HepG2 (cell line): Measurements from ENCODE around the gene C2CD4A. TPM values are rescaled to one million over a fixed set of nuclear protein-coding genes. Genes with fewer than 3 reads are reported as not detected.

ENCODE experiments used
- ATAC-seq: fragments of 200-7000 bp; cut with Tn5 transposase; 3 replicates; pipeline ENCODE4 v1.9.1; 2020; ENCODE audit warnings: mild to moderate bottlenecking, moderate library complexity
- BruUV-seq: library from RNA; stranded (reverse); fragments of 400-500 nt; replicated peaks from 2 replicates; lab custom pipeline; 2021; lab: Mats Ljungman, UMichigan
- CTCF ChIA-PET: fragments of 300-600 bp; formaldehyde crosslinking; extraction: SDS; loops from one replicate; lab custom pipeline; 2021; ENCODE audit warnings: low total read pairs, inconsistent platforms, low intra/inter-chr PET ratio; lab: Yijun Ruan, JAX
- POLR2A ChIA-PET: fragments of 350-600 bp; sonication (Branson Sonifier 250); formaldehyde crosslinking; loops from one replicate; lab custom pipeline; 2020; ENCODE audit warnings: antibody characterized with exemption, inconsistent platforms; lab: Yijun Ruan, JAX
- DNase-seq: peaks from one replicate; pipeline ENCODE4 v3.0.0-alpha.2; 2015; ENCODE audit warnings: low spot score
- FAIRE-seq: peaks from 3 replicates; lab custom pipeline; 2011; peaks lifted over from hg19 to GRCh38; lab: Jason Lieb, UNC
- H2AFZ ChIP-seq: one replicate; pipeline ENCODE4 v1.6.1; 2011; ENCODE audit warnings: low read length, inconsistent platforms
- H3K27ac ChIP-seq: fragments of 300-600 bp; 3 replicates; pipeline ENCODE4 v1.8.0; 2011; ENCODE audit warnings: mixed run types, mild to moderate bottlenecking, mixed read lengths, low read length, inconsistent platforms; ENCODE audit not compliant: insufficient read depth; ENCODE audit errors: extremely low read length
- H3K27me3 ChIP-seq, 2 experiments: fragments of 200-600 bp in 1 of 2; 2 replicates in 1 of 2; 3 replicates in 1 of 2; pipeline versions ENCODE4 v1.6.0 to v1.8.0; 2011; ENCODE audit warnings: low read length in 2 of 2, mild to moderate bottlenecking in 2 of 2, moderate library complexity in 2 of 2, inconsistent platforms in 1 of 2; ENCODE audit not compliant: insufficient read depth in 2 of 2, control insufficient read depth in 1 of 2
- H3K36me3 ChIP-seq, 2 experiments: fragments of 200-600 bp in 1 of 2; replicated peaks in 1 of 2; 2 replicates in 1 of 2; 3 replicates in 1 of 2; pipeline versions ENCODE4 v1.5.1 to v1.8.0; 2011; ENCODE audit warnings: low read length in 2 of 2, inconsistent platforms in 1 of 2; ENCODE audit not compliant: insufficient read depth in 2 of 2, control insufficient read depth in 1 of 2
- H3K4me1 ChIP-seq: 2 replicates; pipeline ENCODE4 v1.5.1; 2012; ENCODE audit warnings: low read length, inconsistent platforms; ENCODE audit not compliant: insufficient read depth
- H3K4me2 ChIP-seq: 2 replicates; pipeline ENCODE4 v1.6.0; 2011; ENCODE audit warnings: low read depth, low read length, inconsistent platforms
- H3K4me3 ChIP-seq, 3 experiments: fragments of 200-600 bp in 1 of 3; sonication (generic), shearing (Covaris generic) in 1 of 3; replicated peaks in 1 of 3; 2 replicates each; pipeline ENCODE4 v1.5.1; 2011 to 2016; ENCODE audit warnings: low read length in 3 of 3, inconsistent platforms in 2 of 3, low read depth in 2 of 3, mild to moderate bottlenecking in 2 of 3, control low read depth in 1 of 3, mixed read lengths in 1 of 3; ENCODE audit not compliant: insufficient read depth in 1 of 3
- H3K79me2 ChIP-seq: one replicate; pipeline ENCODE4 v1.6.1; 2011; ENCODE audit warnings: low read length, inconsistent platforms; ENCODE audit not compliant: insufficient read depth
- H3K9ac ChIP-seq: 2 replicates; pipeline ENCODE4 v1.6.0; 2011; ENCODE audit warnings: mild to moderate bottlenecking, low read depth, low read length, inconsistent platforms; ENCODE audit not compliant: insufficient read depth
- H3K9me3 ChIP-seq: 2 replicates; pipeline ENCODE4 v1.5.1; 2012; ENCODE audit warnings: mild to moderate bottlenecking, low read length
- H4K20me1 ChIP-seq: 2 replicates; pipeline ENCODE4 v1.6.0; 2011; ENCODE audit warnings: inconsistent platforms, mild to moderate bottlenecking, low read length, moderate library complexity; ENCODE audit not compliant: insufficient read depth
- CEBPG ChIP-seq: IDR thresholded peaks from 2 replicates; pipeline ENCODE4 v1.6.1; 2016
- CSRNP2 ChIP-seq: sonication (generic); formaldehyde crosslinking; conservative IDR thresholded peaks from 2 replicates; pipeline ENCODE4 v1.8.0; 2022; ENCODE audit warnings: low read depth, missing genetic modification reagents
- GABPB1 ChIP-seq: IDR thresholded peaks from 2 replicates; pipeline ENCODE4 v1.6.1; 2016; ENCODE audit warnings: mild to moderate bottlenecking, missing genetic modification reagents, moderate library complexity, missing compliant biosample characterization
- TBX3 ChIP-seq: fragments of 450-650 bp; IDR thresholded peaks from 2 replicates; pipeline ENCODE4 v1.6.1; 2017; ENCODE audit warnings: antibody characterized with exemption, mild to moderate bottlenecking, inconsistent platforms, borderline replicate concordance
- ZNF562 ChIP-seq: sonication (generic); formaldehyde crosslinking; IDR thresholded peaks from 2 replicates; pipeline ENCODE4 v1.8.0; 2022; ENCODE audit warnings: missing genetic modification reagents, borderline replicate concordance
- WGBS: methylation state at CpG from one replicate; pipeline ENCODE4 v1.1.6; 2017; ENCODE audit warnings: low lambda C conversion rate; 5-methylcytosine and 5-hydroxymethylcytosine counted together
- in situ Hi-C: cut with HindIII; loops from 2 replicates; pipeline ENCODE4 v1.10.0; 2017; ENCODE audit warnings: low pct_unique_long_range_greater_than_20kb; ENCODE audit not compliant: extremely low pct_ligation_motif_present
- intact Hi-C: fragments of 100-400 bp; cut with micrococcal nuclease; formaldehyde crosslinking; loops from one replicate; pipeline ENCODE4 v1.10.0; 2022; ENCODE audit not compliant: unreplicated experiment
- polyA plus RNA-seq, 8 experiments: library from polyadenylated mRNA; depleted of rRNA in 3 of 8; stranded (reverse) in 7 of 8; unstranded in 1 of 8; fragments of >200 nt; fragmentation: Illumina TruSeq in 4 of 8; extraction: Trizol in 4 of 8; gene quantifications; 2 replicates each; pipeline versions ENCODE4 v1.2.1 to v1.2.3, GENCODE V29; 2011 to 2016; ENCODE audit warnings: low read depth in 4 of 8, missing spikeins in 1 of 8, mixed read lengths in 1 of 8; ENCODE audit not compliant: insufficient read depth in 1 of 8
- total RNA-seq, 5 experiments: library from RNA; depleted of rRNA; stranded (reverse); fragments of >200 nt; fragmentation: Illumina TruSeq; extraction: Trizol; gene quantifications; 2 replicates each; pipeline ENCODE4 v1.2.3, GENCODE V29; 2016; ENCODE audit warnings: low read depth in 1 of 5
- TF ChIP-seq, protein P1 (sequence below), 2 experiments: fragments of 450-650 bp in 1 of 2; sonication (generic) in 1 of 2; formaldehyde crosslinking; IDR thresholded peaks; 2 replicates each; pipeline versions ENCODE4 v1.5.0 to v1.8.0; 2020 to 2022; ENCODE audit warnings: mild to moderate bottlenecking in 1 of 2, missing genetic modification reagents in 1 of 2
- TF ChIP-seq, protein P2 (sequence below): sonication (generic); formaldehyde crosslinking; IDR thresholded peaks from 2 replicates; pipeline ENCODE4 v1.5.0; 2020; ENCODE audit warnings: missing genetic modification reagents

C2CD4A gene
- total and polyA plus RNA-seq, 2 of the 13 experiments (the other 11 are each of a cell fraction or from before 2014, with no cell fraction given): 0.20 TPM; not detected in 1

DNA sequence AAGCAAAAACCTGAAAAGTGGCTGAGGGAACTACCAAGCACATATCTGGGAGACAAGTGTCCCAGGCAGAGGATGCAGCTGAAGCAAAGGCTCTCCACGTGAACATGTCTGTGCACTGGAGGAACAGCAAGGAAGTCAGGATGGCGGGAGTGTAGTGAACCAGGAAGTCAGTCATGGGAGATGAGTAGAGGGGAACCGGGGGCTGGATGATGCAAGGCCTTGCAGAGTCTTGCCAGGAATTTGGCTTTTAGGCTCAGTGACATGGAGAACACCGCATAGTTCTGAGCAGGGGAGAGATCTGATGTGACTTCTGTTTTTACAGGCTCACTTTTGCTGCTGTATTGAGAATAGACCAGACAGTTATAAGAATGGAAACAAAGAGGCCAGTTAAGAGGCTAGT lies 19.0 kb downstream of the C2CD4A start:
- 12% methylated on average over 4 of the region's 4 CpGs for WGBS
- Histone ChIP-seq H3K79me2 (no peaks in the 10 kb centered on the region), H3K9ac (no peak overlapping the region), H3K4me2 (no peak overlapping the region), H3K4me3 (no peak overlapping the region), H2AFZ (no peak overlapping the region), H4K20me1 (no peaks in the 10 kb centered on the region), H3K27ac (no peak overlapping the region), H3K9me3 (no peaks in the 10 kb centered on the region), H3K27me3 (peaks cover 0 to 8% of the 10 kb centered on the region in 2 experiments; a peak in 1 of 5 replicates), H3K4me1 (no peaks in the 10 kb centered on the region), H3K36me3 (no peaks in the 10 kb centered on the region)
- no peak for ATAC-seq
- no peak for FAIRE-seq
- intact Hi-C loops (no loop called here), in situ Hi-C loops (no loop called here)
- no TSS peak for BruUV-seq
- no peak for DNase-seq
- POLR2A ChIA-PET: no interaction called here
- CTCF ChIA-PET: no interaction called here
- TF ChIP-seq TBX3 (no peak), GABPB1 (peak; percentile 23; the same call in 1 of the 2 replicates), CSRNP2 (no peak), ZNF562 (no peak), CEBPG (CRISPR knock-in tag) (0 out of 2 replicates have a peak, but pooled peaks have one; percentile 6)
- TF ChIP-seq, protein P1, sequence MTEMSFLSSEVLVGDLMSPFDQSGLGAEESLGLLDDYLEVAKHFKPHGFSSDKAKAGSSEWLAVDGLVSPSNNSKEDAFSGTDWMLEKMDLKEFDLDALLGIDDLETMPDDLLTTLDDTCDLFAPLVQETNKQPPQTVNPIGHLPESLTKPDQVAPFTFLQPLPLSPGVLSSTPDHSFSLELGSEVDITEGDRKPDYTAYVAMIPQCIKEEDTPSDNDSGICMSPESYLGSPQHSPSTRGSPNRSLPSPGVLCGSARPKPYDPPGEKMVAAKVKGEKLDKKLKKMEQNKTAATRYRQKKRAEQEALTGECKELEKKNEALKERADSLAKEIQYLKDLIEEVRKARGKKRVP (CRISPR knock-in tag; IDR thresholded peaks at IDR 0.05): peak in 1 of 2 experiments; percentile 47; a peak in 1 of 4 replicates
- TF ChIP-seq, protein P2, sequence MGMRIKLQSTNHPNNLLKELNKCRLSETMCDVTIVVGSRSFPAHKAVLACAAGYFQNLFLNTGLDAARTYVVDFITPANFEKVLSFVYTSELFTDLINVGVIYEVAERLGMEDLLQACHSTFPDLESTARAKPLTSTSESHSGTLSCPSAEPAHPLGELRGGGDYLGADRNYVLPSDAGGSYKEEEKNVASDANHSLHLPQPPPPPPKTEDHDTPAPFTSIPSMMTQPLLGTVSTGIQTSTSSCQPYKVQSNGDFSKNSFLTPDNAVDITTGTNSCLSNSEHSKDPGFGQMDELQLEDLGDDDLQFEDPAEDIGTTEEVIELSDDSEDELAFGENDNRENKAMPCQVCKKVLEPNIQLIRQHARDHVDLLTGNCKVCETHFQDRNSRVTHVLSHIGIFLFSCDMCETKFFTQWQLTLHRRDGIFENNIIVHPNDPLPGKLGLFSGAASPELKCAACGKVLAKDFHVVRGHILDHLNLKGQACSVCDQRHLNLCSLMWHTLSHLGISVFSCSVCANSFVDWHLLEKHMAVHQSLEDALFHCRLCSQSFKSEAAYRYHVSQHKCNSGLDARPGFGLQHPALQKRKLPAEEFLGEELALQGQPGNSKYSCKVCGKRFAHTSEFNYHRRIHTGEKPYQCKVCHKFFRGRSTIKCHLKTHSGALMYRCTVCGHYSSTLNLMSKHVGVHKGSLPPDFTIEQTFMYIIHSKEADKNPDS: no peak
